Peyer's patch (tissue), 4 donors: ENCODE results near the gene STIL. TPM values are rescaled to one million over a fixed set of nuclear protein-coding genes. Genes with fewer than 3 reads are reported as not detected.

Source experiments
- DNase-seq, 3 donors: peaks; one replicate each; pipeline ENCODE4 v3.0.0-alpha.2; 2017 to 2019
- H3K27ac ChIP-seq, 4 donors: fragments of 200-600 bp; sonication (generic); one replicate each; pipeline ENCODE4 v1.5.1; 2016 to 2019
- H3K27me3 ChIP-seq, 2 donors: fragments of 200-600 bp; sonication (generic); one replicate each; pipeline ENCODE4 v1.5.1; 2019
- H3K36me3 ChIP-seq, 3 donors: fragments of 200-600 bp; sonication (generic); one replicate each; pipeline ENCODE4 v1.5.1; 2016 to 2019
- H3K4me1 ChIP-seq, 4 donors: fragments of 200-600 bp; sonication (generic); one replicate each; pipeline ENCODE4 v1.5.1; 2016 to 2019
- H3K4me3 ChIP-seq, 4 donors: fragments of 200-600 bp; sonication (generic); 1 replicate in 3 of 4; 2 replicates in 1 of 4; pipeline ENCODE4 v1.5.1; 2016 to 2019; ENCODE audit warnings: mild to moderate bottlenecking in 1 of 4
- H3K9me3 ChIP-seq, 4 donors: fragments of 200-600 bp; sonication (generic); one replicate each; pipeline ENCODE4 v1.5.1; 2016 to 2019; ENCODE audit warnings: mild to moderate bottlenecking in 1 of 4
- CTCF ChIP-seq, 6 experiments: fragments of 450-650 bp in 4 of 6; fragments of 200-600 bp in 2 of 6; sonication (generic) in 1 of 6; IDR thresholded peaks; one replicate each; pipeline ENCODE4 v1.5.1; 2017 to 2019; ENCODE audit warnings: antibody characterized with exemption in 6 of 6, mild to moderate bottlenecking in 3 of 6, moderate library complexity in 1 of 6
- POLR2A ChIP-seq, 2 donors: fragments of 450-650 bp; IDR thresholded peaks; one replicate each; pipeline ENCODE4 v1.5.1; 2017; ENCODE audit warnings: antibody characterized with exemption in 2 of 2, mild to moderate bottlenecking in 2 of 2, moderate library complexity in 2 of 2
- total RNA-seq, 4 donors: library from RNA; depleted of rRNA; stranded (reverse); fragments of >200 nt; gene quantifications; one replicate each; pipeline ENCODE4 v1.1.0, GENCODE V29; 2016

The STIL gene
- total RNA-seq, 4 donors from 2014 or later, result 4.5 to 14.0 (median 6.7) TPM

- H3K4me3 ChIP-seq, result peak overlapping the region in 3 of 4 donors; percentile 27 to 42 (median 34)
- peak overlapping the region in 3 of 4 donors; percentile 49 to 67 (median 54) for H3K27ac ChIP-seq
- peaks cover 4 to 32% (median 9%) of the 10 kb centered on the region in 4 donors for H3K4me1 ChIP-seq
- H3K36me3 ChIP-seq, result no peaks in the 10 kb centered on the region
- no peaks in the 10 kb centered on the region for H3K9me3 ChIP-seq
- TF ChIP-seq CTCF (IDR thresholded peaks at IDR 0.05) (no peak), POLR2A (IDR thresholded peaks at IDR 0.05) (no peak)
- no peak for DNase-seq
- peaks cover 0 to 55% of the 10 kb centered on the region in 2 donors for H3K27me3 ChIP-seq
These were observed 83.2 kb downstream of the STIL start for GRCh38 chr1:47230692-47231300.

- Histone ChIP-seq H3K27ac (peak overlapping the region in 3 of 4 donors; percentile 12 to 67 (median 54)), H3K4me1 (peaks cover 4 to 39% (median 12%) of the 10 kb centered on the region in 4 donors), H3K27me3 (peaks cover 0 to 61% of the 10 kb centered on the region in 2 donors), H3K36me3 (no peaks in the 10 kb centered on the region), H3K4me3 (peak overlapping the region in 3 of 4 donors; percentile 1 to 42 (median 34)), H3K9me3 (no peaks in the 10 kb centered on the region)
- DNase-seq, result no peak
- TF ChIP-seq CTCF (IDR thresholded peaks at IDR 0.05) (no peak), POLR2A (IDR thresholded peaks at IDR 0.05) (no peak)
These were observed 83.9 kb downstream of the STIL start for GRCh38 chr1:47229886-47230691.

GRCh38 chr1:47229031-47229885 is 84.7 kb downstream of the STIL start:
- H3K4me3 ChIP-seq, result peak overlapping the region in 3 of 4 donors; percentile 1 to 34 (median 23)
- H3K36me3 ChIP-seq, result no peaks in the 10 kb centered on the region
- H3K27me3 ChIP-seq, result peaks cover 0 to 69% of the 10 kb centered on the region in 2 donors
- H3K9me3 ChIP-seq, result no peaks in the 10 kb centered on the region
- no peak for TF ChIP-seq CTCF (IDR thresholded peaks at IDR 0.05)
- TF ChIP-seq POLR2A (IDR thresholded peaks at IDR 0.05), result no peak
- DNase-seq, result no peak
- H3K27ac ChIP-seq, result peak overlapping the region in 3 of 4 donors; percentile 12 to 54 (median 44)
- H3K4me1 ChIP-seq, result peaks cover 4 to 44% (median 13%) of the 10 kb centered on the region in 4 donors

- H3K4me1 ChIP-seq, result peaks cover 4 to 44% (median 13%) of the 10 kb centered on the region in 4 donors
- no peak for DNase-seq
- peaks cover 0 to 73% of the 10 kb centered on the region in 2 donors for H3K27me3 ChIP-seq
- H3K4me3 ChIP-seq, result peak overlapping the region in 2 of 4 donors; percentile 23 to 34
- no peaks in the 10 kb centered on the region for H3K9me3 ChIP-seq
- no peaks in the 10 kb centered on the region for H3K36me3 ChIP-seq
- TF ChIP-seq CTCF (IDR thresholded peaks at IDR 0.05), result no peak
- no peak for TF ChIP-seq POLR2A (IDR thresholded peaks at IDR 0.05)
- H3K27ac ChIP-seq, result peak overlapping the region in 2 of 4 donors; percentile 44 to 54
These were observed 85.3 kb downstream of the STIL start for GRCh38 chr1:47228644-47229030.
